H1 (cell line): Measurements from ENCODE around the gene NELL1. TPM values are rescaled to one million over a fixed set of nuclear protein-coding genes. Genes with fewer than 3 reads are reported as not detected.

Source experiments
- CTCF ChIA-PET: fragments of 300-600 bp; sonication (Branson Sonifier 250); formaldehyde crosslinking; loops from one replicate; lab custom pipeline; 2021; ENCODE audit not compliant: partially characterized antibody; lab: Charles Lee
- POLR2A ChIA-PET: fragments of 300-600 bp; sonication (Branson Sonifier 250); formaldehyde crosslinking; loops from one replicate; lab custom pipeline; 2021; ENCODE audit warnings: inconsistent platforms; ENCODE audit not compliant: partially characterized antibody; lab: Charles Lee
- DNase-seq, 2 experiments: peaks; one replicate each; pipeline versions ENCODE4 v3.0.0 to v3.0.0-alpha.2; 2010 to 2022; ENCODE audit warnings: low spot score in 2 of 2, low read depth in 1 of 2, mixed read lengths in 1 of 2
- FAIRE-seq: peaks from 2 replicates; lab custom pipeline; 2011; peaks lifted over from hg19 to GRCh38; lab: Jason Lieb, UNC
- H2AFZ ChIP-seq: 2 replicates; pipeline ENCODE4 v1.8.1; 2012; ENCODE audit warnings: low read length, inconsistent platforms
- H2AK5ac ChIP-seq: 2 replicates; pipeline ENCODE4 v1.6.1; 2013; ENCODE audit warnings: low read depth, low read length
- H2BK120ac ChIP-seq: replicated peaks from 2 replicates; pipeline ENCODE3; 2013; ENCODE audit warnings: low read depth, low read length, inconsistent platforms
- H2BK12ac ChIP-seq: 2 replicates; pipeline ENCODE4 v1.6.1; 2013; ENCODE audit warnings: low read depth, low read length
- H2BK15ac ChIP-seq: 2 replicates; pipeline ENCODE4 v1.6.1; 2013; ENCODE audit warnings: low read length
- H2BK20ac ChIP-seq: 2 replicates; pipeline ENCODE4 v1.6.1; 2013; ENCODE audit warnings: low read length
- H2BK5ac ChIP-seq: 2 replicates; pipeline ENCODE4 v1.6.1; 2013; ENCODE audit warnings: low read depth, low read length
- H3K14ac ChIP-seq: 2 replicates; pipeline ENCODE4 v1.6.1; 2013; ENCODE audit warnings: inconsistent platforms; ENCODE audit not compliant: insufficient read length
- H3K18ac ChIP-seq: 2 replicates; pipeline ENCODE4 v1.6.1; 2013; ENCODE audit warnings: low read length; ENCODE audit errors: extremely low read depth
- H3K23ac ChIP-seq: 2 replicates; pipeline ENCODE4 v1.6.1; 2013; ENCODE audit warnings: inconsistent platforms; ENCODE audit not compliant: insufficient read length
- H3K23me2 ChIP-seq: 2 replicates; pipeline ENCODE4 v1.6.1; 2013; ENCODE audit warnings: low read depth, low read length
- H3K27ac ChIP-seq: 2 replicates; pipeline ENCODE4 v1.6.1; 2011; ENCODE audit warnings: low read depth, low read length, inconsistent platforms
- H3K27me3 ChIP-seq, 4 experiments: replicated peaks in 1 of 4; 1 replicate in 1 of 4; 2 replicates in 3 of 4; pipeline versions ENCODE4 v1.6.1 to v1.8.1; 2011 to 2013; ENCODE audit warnings: low read length in 3 of 4, mild to moderate bottlenecking in 3 of 4, inconsistent platforms in 2 of 4, mixed read lengths in 2 of 4, moderate library complexity in 1 of 4; ENCODE audit not compliant: control insufficient read depth in 3 of 4, insufficient read depth in 3 of 4; ENCODE audit errors: extremely low read depth in 1 of 4
- H3K36me3 ChIP-seq, 4 experiments: 2 replicates each; pipeline versions ENCODE4 v1.6.1 to v1.8.1; 2011 to 2013; ENCODE audit warnings: mild to moderate bottlenecking in 4 of 4, low read length in 3 of 4, moderate library complexity in 2 of 4, control low read depth in 1 of 4, inconsistent platforms in 1 of 4; ENCODE audit not compliant: insufficient read depth in 4 of 4, control insufficient read depth in 2 of 4
- H3K4ac ChIP-seq: replicated peaks from 2 replicates; pipeline ENCODE3; 2013; ENCODE audit warnings: low read length, low read depth, mixed read lengths, inconsistent platforms; ENCODE audit not compliant: insufficient read length
- H3K4me1 ChIP-seq, 4 experiments: replicated peaks in 1 of 4; 1 replicate in 1 of 4; 2 replicates in 3 of 4; pipeline versions ENCODE4 v1.6.1 to v1.8.1; 2011 to 2013; ENCODE audit warnings: low read length in 3 of 4, inconsistent platforms in 2 of 4, mixed read lengths in 1 of 4; ENCODE audit not compliant: insufficient read depth in 4 of 4, control insufficient read depth in 3 of 4
- H3K4me2 ChIP-seq, 2 experiments: 2 replicates each; pipeline versions ENCODE4 v1.6.1 to v1.8.1; 2011 to 2013; ENCODE audit warnings: low read depth in 2 of 2, low read length in 2 of 2, control low read depth in 1 of 2, inconsistent platforms in 1 of 2, mild to moderate bottlenecking in 1 of 2; ENCODE audit not compliant: insufficient read depth in 1 of 2
- H3K4me3 ChIP-seq, 4 experiments: fragments of 200-600, 300-600 bp in 1 of 4; sonication (generic), shearing (Covaris generic), sonication (Bioruptor Twin) in 1 of 4; 2 replicates each; pipeline versions ENCODE4 v1.5.1 to v1.8.1; 2011 to 2016; ENCODE audit warnings: low read length in 4 of 4, low read depth in 3 of 4, control low read depth in 2 of 4, inconsistent platforms in 2 of 4, mild to moderate bottlenecking in 2 of 4, mixed read lengths in 1 of 4, moderate library complexity in 1 of 4; ENCODE audit not compliant: insufficient read depth in 2 of 4; ENCODE audit errors: extremely low read depth in 1 of 4
- H3K56ac ChIP-seq: replicated peaks from 2 replicates; pipeline ENCODE3; 2013; ENCODE audit warnings: low read depth, mild to moderate bottlenecking, mixed read lengths, low read length, inconsistent platforms; ENCODE audit not compliant: insufficient read length
- H3K79me1 ChIP-seq: 2 replicates; pipeline ENCODE4 v1.6.1; 2013; ENCODE audit warnings: low read depth, low read length, control low read depth
- H3K79me2 ChIP-seq, 2 experiments: 2 replicates each; pipeline versions ENCODE4 v1.6.1 to v1.8.1; 2012 to 2013; ENCODE audit warnings: low read length in 2 of 2, mild to moderate bottlenecking in 2 of 2, inconsistent platforms in 1 of 2; ENCODE audit not compliant: insufficient read depth in 2 of 2, control insufficient read depth in 1 of 2
- H3K9ac ChIP-seq, 4 experiments: replicated peaks in 1 of 4; 1 replicate in 1 of 4; 2 replicates in 3 of 4; pipeline versions ENCODE4 v1.6.1 to v1.8.1; 2011 to 2013; ENCODE audit warnings: low read depth in 3 of 4, low read length in 3 of 4, control low read depth in 2 of 4, mild to moderate bottlenecking in 2 of 4, moderate library complexity in 2 of 4, inconsistent platforms in 1 of 4; ENCODE audit errors: extremely low read depth in 1 of 4
- H3K9me3 ChIP-seq, 2 experiments: 2 replicates each; pipeline versions ENCODE4 v1.6.1 to v1.8.1; 2012 to 2013; ENCODE audit warnings: mild to moderate bottlenecking in 2 of 2, moderate library complexity in 2 of 2, control low read depth in 1 of 2, inconsistent platforms in 1 of 2, low read depth in 1 of 2, low read length in 1 of 2, mixed read lengths in 1 of 2; ENCODE audit not compliant: insufficient read depth in 2 of 2
- H4K20me1 ChIP-seq, 2 experiments: replicated peaks in 1 of 2; 2 replicates each; pipeline versions ENCODE3 to v1.8.1; 2011 to 2013; ENCODE audit warnings: inconsistent platforms in 2 of 2, low read length in 2 of 2, mild to moderate bottlenecking in 1 of 2; ENCODE audit not compliant: insufficient read depth in 2 of 2, control insufficient read depth in 1 of 2
- H4K5ac ChIP-seq: 2 replicates; pipeline ENCODE4 v1.6.1; 2013; ENCODE audit warnings: low read length, low read depth, mixed read lengths, inconsistent platforms; ENCODE audit not compliant: insufficient read length
- H4K8ac ChIP-seq: 2 replicates; pipeline ENCODE4 v1.8.0; 2013; ENCODE audit warnings: mild to moderate bottlenecking, moderate library complexity, low read length, inconsistent platforms; ENCODE audit not compliant: insufficient read depth; ENCODE audit errors: extremely low read depth
- H4K91ac ChIP-seq: replicated peaks from 2 replicates; pipeline ENCODE3; 2013; ENCODE audit warnings: low read length, mixed read lengths, inconsistent platforms; ENCODE audit not compliant: insufficient read length
- SIX5 ChIP-seq: IDR thresholded peaks from 2 replicates; pipeline ENCODE4 v1.6.1; 2011; ENCODE audit warnings: mild to moderate bottlenecking, low read depth, low read length
- polyA plus RNA-seq, 7 experiments: library from polyadenylated mRNA; depleted of rRNA in 3 of 7; stranded (reverse) in 5 of 7; unstranded in 2 of 7; fragments of >200 nt in 5 of 7; fragments of 200-250 nt in 2 of 7; gene quantifications; 1 replicate in 5 of 7; 2 replicates in 1 of 7; 4 replicates in 1 of 7; pipeline versions ENCODE4 v1.2.1 to v1.2.3, GENCODE V29; 2011 to 2013; ENCODE audit warnings: missing spikeins in 2 of 7, mixed read lengths in 2 of 7
- total RNA-seq: library from RNA; stranded (reverse); fragmentation: NEBNext Ultra II Directional; extraction: Animal tissue kit (Norgen Biotek cat#: 25700); gene quantifications from 2 replicates; pipeline ENCODE4 v1.2.1, GENCODE V29; 2021

The NELL1 gene
- total and polyA plus RNA-seq, 2 of the 8 experiments (the other 6 are each of a cell fraction or from before 2014, with no cell fraction given): 0.21 TPM; not detected in 1

DNA sequence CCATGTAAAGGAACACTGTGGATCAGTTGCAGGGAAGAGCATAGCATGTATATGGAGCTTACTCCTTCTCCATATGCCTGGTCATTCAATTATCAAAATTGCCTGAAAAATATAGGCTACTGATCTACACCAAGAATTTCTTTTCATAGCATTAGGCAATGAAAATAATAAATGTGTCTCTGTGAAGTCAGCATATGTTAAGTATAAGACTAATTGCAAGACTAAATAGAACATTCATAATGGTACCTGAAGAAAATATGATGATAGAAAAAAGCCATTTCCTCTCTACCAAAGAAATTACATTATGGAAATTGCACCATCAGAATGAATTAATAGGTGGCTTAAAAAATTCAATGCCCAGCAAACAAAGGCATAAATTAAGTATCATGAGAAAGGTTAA, 584.7 kb downstream of the NELL1 start:
- DNase-seq (no peak), FAIRE-seq (no peak)
- Histone ChIP-seq H3K27ac (no peak overlapping the region), H3K79me1 (no peaks in the 10 kb centered on the region), H3K79me2 (no peaks in the 10 kb centered on the region), H3K14ac (no peak overlapping the region), H3K18ac (no peak overlapping the region), H3K23me2 (no peaks in the 10 kb centered on the region), H3K4ac (no peak overlapping the region), H3K4me1 (peaks cover 0 to 9% (median under 1%) of the 10 kb centered on the region in 4 experiments; a peak in 4 of 7 replicates), H4K5ac (no peak overlapping the region), H2BK120ac (no peak overlapping the region), H3K36me3 (no peaks in the 10 kb centered on the region), H4K20me1 (no peaks in the 10 kb centered on the region), H2BK12ac (no peak overlapping the region), H2BK20ac (no peak overlapping the region), H4K8ac (no peak overlapping the region), H3K23ac (no peak overlapping the region), H3K9ac (no peak overlapping the region), H2AFZ (0 out of 2 replicates have a peak overlapping the region, but pooled peaks have one; percentile 10), H2BK5ac (no peak overlapping the region), H4K91ac (no peak overlapping the region), H2AK5ac (no peak overlapping the region), H3K4me3 (no peak overlapping the region), H3K9me3 (no peaks in the 10 kb centered on the region), H3K27me3 (no peaks in the 10 kb centered on the region), H2BK15ac (no peak overlapping the region), H3K56ac (no peak overlapping the region), H3K4me2 (no peak overlapping the region)
- ChIA-PET CTCF (interaction anchor here (1.3 to 1.7 kb wide), 3 partner anchors 11 to 258 kb away, joined by 4 read pairs; no protein-coding TSS in a partner anchor), POLR2A (no interaction called here)
- TF ChIP-seq SIX5: no peak
